OCI-LY1 (cell line): ENCODE data around the gene APLP2.
A peak's percentile ranks its signal among the peaks of the same experiment; 100 is the strongest.

ENCODE experiments used
- H2AFZ ChIP-seq: fragments of 200-600 bp; sonication (generic), shearing (Covaris generic); 2 replicates; pipeline ENCODE4 v1.6.0; 2014; ENCODE audit warnings: antibody characterized with exemption, mild to moderate bottlenecking, low read length
- H3F3A ChIP-seq: fragments of 200-600 bp; sonication (generic), shearing (Covaris generic); 2 replicates; pipeline ENCODE4 v1.6.0; 2014; ENCODE audit warnings: mild to moderate bottlenecking, antibody characterized with exemption, low read length, moderate library complexity; ENCODE audit not compliant: insufficient read depth
- H3K27ac ChIP-seq: fragments of 200-600 bp; sonication (generic); 2 replicates; pipeline ENCODE4 v1.5.1; 2014; ENCODE audit warnings: low read length, mixed run types, mild to moderate bottlenecking, low read depth; ENCODE audit not compliant: poor library complexity, severe bottlenecking
- H3K27me3 ChIP-seq: fragments of 200-600 bp; sonication (generic); 2 replicates; pipeline ENCODE4 v1.6.0; 2014; ENCODE audit warnings: antibody characterized with exemption, mild to moderate bottlenecking, low read length, moderate library complexity; ENCODE audit not compliant: insufficient read depth
- H3K36me3 ChIP-seq: fragments of 200-600 bp; sonication (generic); 2 replicates; pipeline ENCODE4 v1.6.1; 2014; ENCODE audit warnings: mild to moderate bottlenecking, antibody characterized with exemption, low read length, moderate library complexity, mixed read lengths; ENCODE audit not compliant: insufficient read depth
- H3K4me1 ChIP-seq: fragments of 200-600 bp; sonication (generic); 2 replicates; pipeline ENCODE4 v1.5.1; 2014; ENCODE audit warnings: mild to moderate bottlenecking, low read length, moderate library complexity; ENCODE audit not compliant: insufficient read depth, severe bottlenecking
- H3K4me2 ChIP-seq: fragments of 200-600 bp; sonication (generic), shearing (Covaris generic); 2 replicates; pipeline ENCODE4 v1.6.1; 2014; ENCODE audit warnings: low read length
- H3K4me3 ChIP-seq: fragments of 200-600 bp; sonication (generic); 2 replicates; pipeline ENCODE4 v1.5.1; 2014; ENCODE audit warnings: low read length, low read depth, mild to moderate bottlenecking, mixed read lengths; ENCODE audit not compliant: poor library complexity, severe bottlenecking
- H3K79me2 ChIP-seq: fragments of 200-600 bp; shearing (Covaris generic); 2 replicates; pipeline ENCODE4 v1.6.1; 2016; ENCODE audit warnings: mixed run types, low read length, mixed read lengths; ENCODE audit not compliant: insufficient read depth
- H3K9ac ChIP-seq: fragments of 200-600 bp; sonication (generic), shearing (Covaris generic); 2 replicates; pipeline ENCODE4 v1.6.1; 2014; ENCODE audit warnings: mild to moderate bottlenecking, low read length, mixed read lengths
- H3K9me2 ChIP-seq: fragments of 200-600 bp; sonication (generic), shearing (Covaris generic); 2 replicates; pipeline ENCODE4 v1.6.1; 2014; ENCODE audit warnings: low read depth, mild to moderate bottlenecking, low read length, mixed read lengths
- H3K9me3 ChIP-seq: fragments of 200-600 bp; shearing (Covaris generic); 2 replicates; pipeline ENCODE4 v1.6.1; 2014; ENCODE audit warnings: low read length, mixed read lengths
- H4K20me1 ChIP-seq: fragments of 200-600 bp; sonication (generic), shearing (Covaris generic); 2 replicates; pipeline ENCODE4 v1.6.0; 2016; ENCODE audit warnings: mild to moderate bottlenecking, low read length; ENCODE audit not compliant: insufficient read depth
- CTCF ChIP-seq: fragments of 200-600 bp; sonication (generic), shearing (Covaris generic); IDR thresholded peaks from 2 replicates; pipeline ENCODE4 v1.5.1; 2017; ENCODE audit warnings: mild to moderate bottlenecking, antibody characterized with exemption, low read length, moderate library complexity, mixed read lengths
- EZH2 ChIP-seq: fragments of 200-600 bp; sonication (generic), shearing (Covaris generic); IDR thresholded peaks from 2 replicates; pipeline ENCODE4 v1.8.0; 2017; ENCODE audit warnings: borderline replicate concordance, mixed run types, mild to moderate bottlenecking, antibody characterized with exemption, low read length, moderate library complexity, mixed read lengths

APLP2 gene

GRCh38 chr11:130189492-130190210 is 120.0 kb downstream of the APLP2 start:
- Histone ChIP-seq H3K79me2 (peaks cover 36% of the 10 kb centered on the region), H3K4me2 (peak overlapping the region; percentile 48; the same call in 1 of the 2 replicates), H3K9me3 (no peaks in the 10 kb centered on the region), H3K9me2 (no peaks in the 10 kb centered on the region), H3K4me3 (no peak overlapping the region), H2AFZ (no peak overlapping the region), H3F3A (no peaks in the 10 kb centered on the region), H3K36me3 (peaks cover 74% of the 10 kb centered on the region), H4K20me1 (no peaks in the 10 kb centered on the region), H3K4me1 (peaks cover 53% of the 10 kb centered on the region), H3K27ac (peak overlapping the region; percentile 89), H3K9ac (peak overlapping the region; percentile 53; the same call in 1 of the 2 replicates), H3K27me3 (no peaks in the 10 kb centered on the region)
- no peak for TF ChIP-seq EZH2
- no peak for TF ChIP-seq CTCF

GRCh38 chr11:130190371-130190881 is 120.7 kb downstream of the APLP2 start:
- peak overlapping the region; percentile 89 for H3K27ac ChIP-seq

DNA sequence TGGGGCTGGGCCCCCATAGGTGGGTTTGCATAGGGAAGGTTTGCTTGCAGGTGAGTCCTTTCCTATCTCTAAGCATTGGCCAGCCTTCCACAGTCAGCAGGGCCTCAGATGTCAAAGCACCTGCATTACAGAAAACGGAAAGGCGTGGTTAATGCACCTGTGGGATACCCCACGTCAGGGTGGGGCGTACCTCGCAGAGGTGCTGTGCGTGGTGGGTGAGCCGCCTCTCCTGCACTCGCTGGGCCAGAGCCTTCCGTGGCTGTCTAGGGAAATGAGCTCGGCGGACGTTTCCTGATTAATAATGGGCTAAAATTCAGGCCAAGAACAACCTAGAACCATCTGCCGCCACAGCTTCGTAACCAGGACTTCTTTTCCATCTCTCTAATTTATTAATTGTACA is 122.2 kb downstream of the APLP2 start:
- H3K27me3 ChIP-seq: no peaks in the 10 kb centered on the region
- no peak for TF ChIP-seq EZH2
- TF ChIP-seq CTCF: no peak
- H3K9ac ChIP-seq: no peak overlapping the region
- no peaks in the 10 kb centered on the region for H3F3A ChIP-seq
- H3K4me1 ChIP-seq: peaks cover 31% of the 10 kb centered on the region
- H3K9me2 ChIP-seq: no peaks in the 10 kb centered on the region
- no peaks in the 10 kb centered on the region for H4K20me1 ChIP-seq
- no peak overlapping the region for H3K4me2 ChIP-seq
- H2AFZ ChIP-seq: no peak overlapping the region
- H3K4me3 ChIP-seq: no peak overlapping the region
- H3K9me3 ChIP-seq: no peaks in the 10 kb centered on the region
- no peak overlapping the region for H3K27ac ChIP-seq
- H3K79me2 ChIP-seq: peaks cover 13% of the 10 kb centered on the region
- H3K36me3 ChIP-seq: peaks cover 86% of the 10 kb centered on the region

More at GRCh38 chr11:130190371-130190881, 120.7 kb downstream of the APLP2 start:
- H3K27me3 ChIP-seq: no peaks in the 10 kb centered on the region
- H3K36me3 ChIP-seq: peaks cover 74% of the 10 kb centered on the region
- H3F3A ChIP-seq: no peaks in the 10 kb centered on the region
- H3K4me3 ChIP-seq: no peak overlapping the region
- H3K9ac ChIP-seq: no peak overlapping the region
- peaks cover 28% of the 10 kb centered on the region for H3K79me2 ChIP-seq
- no peak overlapping the region for H2AFZ ChIP-seq
- TF ChIP-seq CTCF (no peak), EZH2 (no peak)
- no peaks in the 10 kb centered on the region for H3K9me2 ChIP-seq
- no peaks in the 10 kb centered on the region for H4K20me1 ChIP-seq
- H3K4me1 ChIP-seq: peaks cover 46% of the 10 kb centered on the region
- no peak overlapping the region for H3K4me2 ChIP-seq
- H3K9me3 ChIP-seq: no peaks in the 10 kb centered on the region
